GM21576 (cell line): ENCODE measurements around the gene KIAA1958.

Experiments
- ATAC-seq: cut with Tn5 transposase; IDR thresholded peaks from one replicate; pipeline ENCODE4 v1.9.1; 2021; ENCODE audit warnings: mild to moderate bottlenecking, moderate library complexity; ENCODE audit not compliant: unreplicated experiment

Gene KIAA1958

GRCh38 chr9:112529316-112529715 lies 42.7 kb downstream of the KIAA1958 start:
- no peak for ATAC-seq

GRCh38 chr9:112530751-112531205 lies 44.2 kb downstream of the KIAA1958 start:
- ATAC-seq, result no peak

GRCh38 chr9:112531666-112532282 lies 45.1 kb downstream of the KIAA1958 start:
- ATAC-seq, result no peak

- no peak for ATAC-seq
Observed at GRCh38 chr9:112532427-112532826, 45.8 kb downstream of the KIAA1958 start.

GRCh38 chr9:112533660-112534059 lies 47.0 kb downstream of the KIAA1958 start:
- ATAC-seq, result no peak

GRCh38 chr9:112535301-112535700 lies 48.7 kb downstream of the KIAA1958 start:
- no peak for ATAC-seq

- no peak for ATAC-seq
Observed at GRCh38 chr9:112535811-112536210, 49.2 kb downstream of the KIAA1958 start.

- ATAC-seq, result no peak
Observed at GRCh38 chr9:112537561-112537960, 50.9 kb downstream of the KIAA1958 start.

- no peak for ATAC-seq
Observed at GRCh38 chr9:112540800-112541199, 54.2 kb downstream of the KIAA1958 start.

- ATAC-seq, result no peak
Observed at GRCh38 chr9:112541685-112542084, 55.1 kb downstream of the KIAA1958 start.

GRCh38 chr9:112542593-112543292 lies 56.1 kb downstream of the KIAA1958 start:
- ATAC-seq, result no peak

GRCh38 chr9:112544477-112544876 lies 57.9 kb downstream of the KIAA1958 start:
- ATAC-seq, result no peak

- no peak for ATAC-seq
Observed at GRCh38 chr9:112545237-112545636, 58.6 kb downstream of the KIAA1958 start.

GRCh38 chr9:112546149-112547012 lies 59.8 kb downstream of the KIAA1958 start:
- no peak for ATAC-seq

GRCh38 chr9:112548051-112548440 lies 61.4 kb downstream of the KIAA1958 start:
- no peak for ATAC-seq

- ATAC-seq, result no peak
Observed at GRCh38 chr9:112548836-112549595, 62.4 kb downstream of the KIAA1958 start.

- no peak for ATAC-seq
Observed at GRCh38 chr9:112550531-112550930, 63.9 kb downstream of the KIAA1958 start.

GRCh38 chr9:112551641-112552040 lies 65.0 kb downstream of the KIAA1958 start:
- no peak for ATAC-seq

GRCh38 chr9:112552229-112553056 lies 65.8 kb downstream of the KIAA1958 start:
- ATAC-seq, result no peak

- no peak for ATAC-seq
Observed at GRCh38 chr9:112553256-112553826, 66.7 kb downstream of the KIAA1958 start.
